ENCODE data around the gene ZNF732. TPM values are rescaled to one million over a fixed set of nuclear protein-coding genes. Genes with fewer than 3 reads are reported as not detected.

Gene ZNF732
- total RNA-seq, 1 experiment from 2014 or later, result not detected

DNA sequence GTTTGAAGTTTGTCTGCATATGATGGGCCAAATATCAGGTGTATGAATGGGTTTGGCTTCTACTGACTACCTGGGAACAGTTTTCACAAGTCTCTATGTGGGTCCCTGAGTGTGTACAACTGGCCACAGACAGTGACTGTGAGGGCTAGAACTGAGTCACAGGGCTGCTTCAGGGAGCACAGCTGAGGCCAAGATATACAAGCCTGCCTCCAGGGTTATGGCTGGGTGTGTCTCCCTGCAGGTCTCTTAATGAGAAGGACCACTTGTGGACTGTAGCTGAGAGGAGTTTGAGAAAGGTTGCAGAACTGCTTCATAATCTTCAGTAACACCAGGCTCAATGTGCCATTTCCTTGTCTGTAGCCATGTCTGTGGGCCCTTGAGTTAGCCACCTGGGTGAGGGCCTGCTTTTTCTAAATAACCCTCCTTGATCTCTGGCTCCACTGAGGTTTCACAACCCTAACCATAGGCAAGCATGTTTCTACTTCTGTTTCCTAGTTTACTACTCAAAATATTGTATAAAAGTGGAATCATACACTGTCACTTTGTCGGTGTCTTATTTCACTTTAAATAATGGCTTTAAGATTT lies 81.3 kb downstream of the ZNF732 start:
- DNase-seq, result no peak
- Histone ChIP-seq H3K36me3 (replicated peaks; ENCODE audit: control insufficient read depth, insufficient read depth, low read length) (no peaks in the 10 kb centered on the region), H3K27me3 (ENCODE audit: control insufficient read depth, insufficient read depth, low read length) (no peaks in the 10 kb centered on the region), H3K4me3 (ENCODE audit: insufficient read depth, low read depth, low read length) (no peak overlapping the region)

Other genes starting within 250 kb of the ZNF732 start
- 12.3 and 13.8 TPM in 2 replicates for gene ZNF718, start 181.0 kb downstream of the ZNF732 start, total RNA-seq (2014; rRNA removed; shearing (Covaris generic))
- gene ZNF141, start 32.3 kb upstream of the ZNF732 start, total RNA-seq (2014; rRNA removed; shearing (Covaris generic)), result 16.9 and 25.0 TPM in 2 replicates
- 18.8 and 44.3 TPM in 2 replicates for gene ZNF721, start 193.7 kb upstream of the ZNF732 start, total RNA-seq (2014; rRNA removed; shearing (Covaris generic))
- gene PIGG, start 193.7 kb upstream of the ZNF732 start, total RNA-seq (2014; rRNA removed; shearing (Covaris generic)), result 20.4 and 39.1 TPM in 2 replicates